ENCODE results near the gene ACIN1.

GRCh38 chr14:23066855-23067744, 27.8 kb downstream of the ACIN1 start:
- TF ChIP-seq EZH2 (IDR thresholded peaks at IDR 0.05; ENCODE audit: low read length) = no peak
- TF ChIP-seq, protein P1, sequence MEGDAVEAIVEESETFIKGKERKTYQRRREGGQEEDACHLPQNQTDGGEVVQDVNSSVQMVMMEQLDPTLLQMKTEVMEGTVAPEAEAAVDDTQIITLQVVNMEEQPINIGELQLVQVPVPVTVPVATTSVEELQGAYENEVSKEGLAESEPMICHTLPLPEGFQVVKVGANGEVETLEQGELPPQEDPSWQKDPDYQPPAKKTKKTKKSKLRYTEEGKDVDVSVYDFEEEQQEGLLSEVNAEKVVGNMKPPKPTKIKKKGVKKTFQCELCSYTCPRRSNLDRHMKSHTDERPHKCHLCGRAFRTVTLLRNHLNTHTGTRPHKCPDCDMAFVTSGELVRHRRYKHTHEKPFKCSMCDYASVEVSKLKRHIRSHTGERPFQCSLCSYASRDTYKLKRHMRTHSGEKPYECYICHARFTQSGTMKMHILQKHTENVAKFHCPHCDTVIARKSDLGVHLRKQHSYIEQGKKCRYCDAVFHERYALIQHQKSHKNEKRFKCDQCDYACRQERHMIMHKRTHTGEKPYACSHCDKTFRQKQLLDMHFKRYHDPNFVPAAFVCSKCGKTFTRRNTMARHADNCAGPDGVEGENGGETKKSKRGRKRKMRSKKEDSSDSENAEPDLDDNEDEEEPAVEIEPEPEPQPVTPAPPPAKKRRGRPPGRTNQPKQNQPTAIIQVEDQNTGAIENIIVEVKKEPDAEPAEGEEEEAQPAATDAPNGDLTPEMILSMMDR (optimal IDR thresholded peaks at IDR 0.05 in 1 of 3, IDR thresholded peaks at IDR 0.05 in 1 of 3, conservative IDR thresholded peaks at IDR 0.05 in 1 of 3; ENCODE audit: extremely low read depth in 1 of 3, insufficient read depth in 2 of 3, low read length in 3 of 3) = no peak

Measured in keratinocyte (primary cell).